ENCODE measurements around the gene JAML. TPM values are rescaled to one million over a fixed set of nuclear protein-coding genes. Genes with fewer than 3 reads are reported as not detected.

The JAML gene
- total RNA-seq, 2 donors from 2014 or later: 79.9 to 84.0 TPM

GRCh38 chr11:118233850-118234249 lies 9.0 kb upstream of the JAML start:
- Mint-ChIP-seq H3K27me3 (no peaks in the 10 kb centered on the region), H3K36me3 (ENCODE audit: low read depth) (peaks cover 13% of the 10 kb centered on the region), H3K4me1 (peaks cover 30% of the 10 kb centered on the region), H3K4me3 (no peak overlapping the region), H3K27ac (peak overlapping the region; percentile 75)
- no peaks in the 10 kb centered on the region for H3K9me3 ChIP-seq (ENCODE audit: control insufficient read depth, low read length, poor library complexity, severe bottlenecking)
- ATAC-seq (no peak), DNase-seq (no peak)

GRCh38 chr11:118233377-118233776 lies 8.6 kb upstream of the JAML start:
- no peak for DNase-seq
- H3K9me3 ChIP-seq (ENCODE audit: control insufficient read depth, low read length, poor library complexity, severe bottlenecking): no peaks in the 10 kb centered on the region
- peaks cover 13% of the 10 kb centered on the region for H3K36me3 Mint-ChIP-seq (ENCODE audit: low read depth)
- no peaks in the 10 kb centered on the region for H3K27me3 Mint-ChIP-seq
- peaks cover 28% of the 10 kb centered on the region for H3K4me1 Mint-ChIP-seq
- no peak for ATAC-seq
- no peak overlapping the region for H3K4me3 Mint-ChIP-seq
- H3K27ac Mint-ChIP-seq: peak overlapping the region; percentile 75

DNA sequence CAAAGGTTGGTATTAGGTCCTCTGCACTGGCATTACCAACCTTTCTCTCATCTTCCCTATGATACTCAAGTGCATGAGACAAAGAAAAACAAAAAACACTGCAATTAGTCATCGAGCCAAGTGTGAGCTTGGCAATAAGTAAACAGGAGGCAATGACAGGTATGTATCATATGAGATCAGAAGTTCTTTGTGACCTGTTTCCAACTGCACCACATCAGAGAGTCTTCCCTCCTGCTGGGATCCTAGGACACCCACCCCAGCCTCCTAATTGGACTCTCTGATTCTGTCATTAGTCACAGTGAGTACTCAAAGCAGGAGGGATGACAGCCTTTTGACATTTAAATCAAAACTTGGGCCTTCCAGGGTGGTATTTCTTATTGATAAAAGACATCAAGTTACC lies 7.8 kb upstream of the JAML start:
- ATAC-seq (no peak), DNase-seq (no peak)
- H3K36me3 Mint-ChIP-seq (ENCODE audit: low read depth): peaks cover 13% of the 10 kb centered on the region
- no peaks in the 10 kb centered on the region for H3K9me3 ChIP-seq (ENCODE audit: control insufficient read depth, low read length, poor library complexity, severe bottlenecking)
- H3K4me3 Mint-ChIP-seq: no peak overlapping the region
- peak overlapping the region; percentile 75 for H3K27ac Mint-ChIP-seq
- H3K27me3 Mint-ChIP-seq: no peaks in the 10 kb centered on the region
- H3K4me1 Mint-ChIP-seq: peaks cover 30% of the 10 kb centered on the region

GRCh38 chr11:118231461-118231860 lies 6.7 kb upstream of the JAML start:
- no peak for ATAC-seq
- H3K4me1 Mint-ChIP-seq: peaks cover 39% of the 10 kb centered on the region
- no peaks in the 10 kb centered on the region for H3K9me3 ChIP-seq (ENCODE audit: control insufficient read depth, low read length, poor library complexity, severe bottlenecking)
- no peaks in the 10 kb centered on the region for H3K27me3 Mint-ChIP-seq
- no peak for DNase-seq
- H3K4me3 Mint-ChIP-seq: no peak overlapping the region
- H3K27ac Mint-ChIP-seq: no peak overlapping the region
- H3K36me3 Mint-ChIP-seq (ENCODE audit: low read depth): peaks cover 13% of the 10 kb centered on the region

- peaks cover 8% of the 10 kb centered on the region for H3K36me3 Mint-ChIP-seq (ENCODE audit: low read depth)
- no peaks in the 10 kb centered on the region for H3K27me3 Mint-ChIP-seq
- DNase-seq (peak in 2 of 3 donors; percentile 32 to 33), ATAC-seq (peak; percentile 68)
- peaks cover 39% of the 10 kb centered on the region for H3K4me1 Mint-ChIP-seq
- no peak overlapping the region for H3K27ac Mint-ChIP-seq
- no peaks in the 10 kb centered on the region for H3K9me3 ChIP-seq (ENCODE audit: control insufficient read depth, low read length, poor library complexity, severe bottlenecking)
- no peak overlapping the region for H3K4me3 Mint-ChIP-seq
Observed at GRCh38 chr11:118230088-118230487, 5.3 kb upstream of the JAML start.

DNA sequence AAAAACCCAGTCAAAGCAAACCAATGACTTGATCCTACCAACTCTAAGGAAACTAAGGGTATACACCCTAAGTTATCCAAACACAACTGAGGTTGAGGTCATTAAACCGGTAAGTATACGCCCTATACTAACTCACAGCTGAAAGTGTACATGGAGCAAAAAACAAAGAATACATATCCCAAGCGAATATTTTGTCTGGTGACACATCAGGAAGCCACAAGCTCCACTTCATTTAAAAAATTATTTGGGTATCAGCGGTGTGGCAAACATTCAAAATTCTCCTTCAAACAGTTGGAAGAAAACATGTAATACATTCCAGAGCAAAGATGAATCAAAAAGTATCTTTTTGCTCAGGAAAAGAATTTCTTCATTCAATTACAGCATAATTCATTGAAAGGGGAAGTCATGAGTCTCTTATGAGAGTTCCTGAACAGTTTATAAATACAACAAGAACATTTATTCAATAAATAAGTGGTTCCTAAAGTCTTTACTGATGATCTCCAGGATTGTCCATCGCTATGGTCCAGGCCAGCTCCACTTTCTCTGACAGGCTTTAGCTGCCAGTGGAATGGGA lies 4.5 kb upstream of the JAML start:
- H3K9me3 ChIP-seq (ENCODE audit: control insufficient read depth, low read length, poor library complexity, severe bottlenecking): no peaks in the 10 kb centered on the region
- Mint-ChIP-seq H3K27ac (no peak overlapping the region), H3K36me3 (ENCODE audit: low read depth) (peaks cover 6% of the 10 kb centered on the region), H3K4me3 (peak overlapping the region; percentile 51), H3K4me1 (peaks cover 41% of the 10 kb centered on the region), H3K27me3 (no peaks in the 10 kb centered on the region)
- ATAC-seq (no peak), DNase-seq (no peak)

DNA sequence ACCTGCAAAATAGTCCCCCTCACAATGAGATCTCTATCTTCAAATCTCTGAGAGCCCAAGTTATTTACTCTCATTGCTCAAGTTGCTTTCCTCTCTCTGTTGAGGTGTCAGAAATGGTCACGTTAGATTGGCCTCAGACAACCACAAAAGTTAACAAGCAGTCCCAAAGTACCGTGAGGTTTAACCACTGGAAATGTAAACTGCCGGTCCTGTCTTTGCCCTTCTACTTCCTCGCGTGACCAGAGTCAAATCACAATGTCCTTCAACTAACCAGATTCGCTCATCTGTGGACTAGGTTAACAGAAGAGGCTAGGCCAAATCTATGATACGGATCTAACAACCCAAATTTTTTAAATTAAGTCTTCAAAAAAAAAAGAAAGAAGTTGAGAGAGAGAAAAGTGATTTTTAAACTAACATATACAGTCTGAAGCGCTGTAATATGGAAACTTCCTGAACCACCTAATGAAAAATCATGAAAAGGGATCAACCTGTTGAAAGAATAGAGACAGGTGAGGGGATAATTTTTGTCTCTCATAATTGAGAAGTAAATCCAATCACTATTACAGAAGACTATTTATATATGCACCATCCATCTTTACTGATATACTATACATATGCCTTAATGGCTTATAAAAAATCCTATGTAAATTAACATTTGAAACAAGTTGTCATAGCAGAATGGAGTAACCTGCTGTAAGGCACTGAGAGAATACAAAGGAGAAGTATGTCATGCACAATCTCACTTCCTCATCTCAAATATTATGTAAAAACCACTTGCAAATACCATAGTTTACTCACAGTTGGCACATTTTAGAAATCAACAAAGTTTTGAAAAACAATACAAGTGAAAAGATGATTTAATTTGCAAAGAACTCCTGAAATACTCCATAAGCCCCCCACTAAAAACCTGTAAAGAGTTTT lies 3.3 kb upstream of the JAML start:
- ATAC-seq: peak; percentile 46
- H3K27ac Mint-ChIP-seq: no peak overlapping the region
- no peaks in the 10 kb centered on the region for H3K27me3 Mint-ChIP-seq
- H3K9me3 ChIP-seq (ENCODE audit: control insufficient read depth, low read length, poor library complexity, severe bottlenecking): no peaks in the 10 kb centered on the region
- no peak for DNase-seq
- H3K4me1 Mint-ChIP-seq: peaks cover 45% of the 10 kb centered on the region
- peak overlapping the region; percentile 58 for H3K4me3 Mint-ChIP-seq
- peaks cover 2% of the 10 kb centered on the region for H3K36me3 Mint-ChIP-seq (ENCODE audit: low read depth)

DNA sequence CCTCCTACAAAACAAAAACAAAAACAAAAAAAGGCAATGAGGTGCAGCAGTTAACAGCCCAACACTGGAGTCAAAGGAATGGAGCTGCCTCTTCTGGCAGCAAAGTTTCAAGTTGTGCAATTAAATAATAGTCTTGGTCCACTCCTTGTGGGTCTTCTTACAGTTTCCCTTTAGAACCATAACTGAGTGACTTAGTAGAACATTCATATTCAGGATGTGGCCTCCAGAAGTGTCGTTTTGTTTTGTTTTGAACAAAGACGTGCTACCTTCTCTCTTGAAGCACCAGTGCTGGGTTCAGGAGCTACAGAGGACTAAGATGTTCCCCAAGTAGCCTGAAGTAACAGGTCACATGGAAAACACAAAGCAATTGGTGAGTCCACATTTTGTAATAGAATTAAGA lies 2.0 kb upstream of the JAML start:
- peaks cover 50% of the 10 kb centered on the region for H3K4me1 Mint-ChIP-seq
- H3K27ac Mint-ChIP-seq: no peak overlapping the region
- H3K36me3 Mint-ChIP-seq (ENCODE audit: low read depth): no peaks in the 10 kb centered on the region
- ATAC-seq: no peak
- DNase-seq: no peak
- no peaks in the 10 kb centered on the region for H3K27me3 Mint-ChIP-seq
- peak overlapping the region; percentile 71 for H3K4me3 Mint-ChIP-seq
- no peaks in the 10 kb centered on the region for H3K9me3 ChIP-seq (ENCODE audit: control insufficient read depth, low read length, poor library complexity, severe bottlenecking)

DNA sequence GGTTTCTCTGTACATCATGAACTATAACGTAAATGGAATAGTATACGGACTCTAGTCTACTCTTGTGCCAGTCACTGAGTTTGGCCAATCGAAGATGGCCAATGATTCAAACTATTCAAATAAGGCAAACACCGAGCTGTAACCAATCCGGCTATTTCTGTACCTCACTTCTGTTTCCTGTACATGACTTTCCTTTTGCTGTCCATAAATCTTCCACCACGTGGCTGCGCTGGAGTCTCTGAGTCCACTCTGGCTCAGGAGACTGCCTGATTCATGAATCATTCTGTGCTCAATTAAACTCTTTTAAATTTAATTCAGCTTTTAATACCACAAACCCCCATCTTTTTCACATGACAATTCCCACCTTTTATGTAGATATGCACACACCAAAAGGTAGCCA lies 1.5 kb upstream of the JAML start:
- ATAC-seq: no peak
- no peaks in the 10 kb centered on the region for H3K36me3 Mint-ChIP-seq (ENCODE audit: low read depth)
- H3K4me3 Mint-ChIP-seq: peak overlapping the region; percentile 71
- H3K27me3 Mint-ChIP-seq: no peaks in the 10 kb centered on the region
- peaks cover 54% of the 10 kb centered on the region for H3K4me1 Mint-ChIP-seq
- H3K9me3 ChIP-seq (ENCODE audit: control insufficient read depth, low read length, poor library complexity, severe bottlenecking): no peaks in the 10 kb centered on the region
- no peak overlapping the region for H3K27ac Mint-ChIP-seq
- DNase-seq: no peak

- Mint-ChIP-seq H3K4me1 (peaks cover 67% of the 10 kb centered on the region), H3K27ac (peak overlapping the region; percentile 95), H3K27me3 (no peaks in the 10 kb centered on the region), H3K36me3 (ENCODE audit: low read depth) (no peaks in the 10 kb centered on the region), H3K4me3 (peak overlapping the region; percentile 96)
- no peaks in the 10 kb centered on the region for H3K9me3 ChIP-seq (ENCODE audit: control insufficient read depth, low read length, poor library complexity, severe bottlenecking)
- DNase-seq: no peak
- ATAC-seq: peak; percentile 35
Observed at GRCh38 chr11:118223992-118224391, 819 bp downstream of the JAML start.

DNA sequence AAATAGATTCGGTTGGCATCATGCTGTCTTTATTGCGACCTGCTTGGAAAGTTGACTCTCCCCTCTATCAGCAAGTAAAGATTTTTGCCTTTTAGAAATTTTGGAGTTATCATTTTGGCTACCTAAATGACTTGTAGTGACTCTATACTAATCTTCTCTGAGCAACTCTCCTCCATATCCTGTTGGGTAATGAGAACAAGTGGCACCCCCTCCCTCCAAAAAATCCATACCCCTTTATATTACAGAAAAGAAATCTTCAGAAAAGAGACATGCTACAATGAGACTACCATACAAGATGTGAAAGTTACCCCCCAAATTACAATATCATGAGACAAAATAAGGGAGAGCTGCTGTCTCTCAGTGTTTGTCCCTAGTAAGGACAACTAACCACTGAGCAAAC lies 1.2 kb downstream of the JAML start:
- ATAC-seq (no peak), DNase-seq (no peak)
- peaks cover 69% of the 10 kb centered on the region for H3K4me1 Mint-ChIP-seq
- no peaks in the 10 kb centered on the region for H3K27me3 Mint-ChIP-seq
- peak overlapping the region; percentile 96 for H3K4me3 Mint-ChIP-seq
- H3K27ac Mint-ChIP-seq: peak overlapping the region; percentile 95
- no peaks in the 10 kb centered on the region for H3K9me3 ChIP-seq (ENCODE audit: control insufficient read depth, low read length, poor library complexity, severe bottlenecking)
- no peaks in the 10 kb centered on the region for H3K36me3 Mint-ChIP-seq (ENCODE audit: low read depth)

GRCh38 chr11:118222437-118222836 lies 2.4 kb downstream of the JAML start:
- H3K4me3 Mint-ChIP-seq: peak overlapping the region; percentile 81
- peak overlapping the region; percentile 95 for H3K27ac Mint-ChIP-seq
- no peaks in the 10 kb centered on the region for H3K9me3 ChIP-seq (ENCODE audit: control insufficient read depth, low read length, poor library complexity, severe bottlenecking)
- H3K36me3 Mint-ChIP-seq (ENCODE audit: low read depth): no peaks in the 10 kb centered on the region
- H3K27me3 Mint-ChIP-seq: no peaks in the 10 kb centered on the region
- H3K4me1 Mint-ChIP-seq: peaks cover 70% of the 10 kb centered on the region
- DNase-seq (no peak), ATAC-seq (no peak)

GRCh38 chr11:118221419-118221818 lies 3.4 kb downstream of the JAML start:
- no peak for DNase-seq
- no peaks in the 10 kb centered on the region for H3K9me3 ChIP-seq (ENCODE audit: control insufficient read depth, low read length, poor library complexity, severe bottlenecking)
- ATAC-seq: no peak
- Mint-ChIP-seq H3K36me3 (ENCODE audit: low read depth) (no peaks in the 10 kb centered on the region), H3K4me3 (peak overlapping the region; percentile 77), H3K27ac (peak overlapping the region; percentile 95), H3K4me1 (peaks cover 73% of the 10 kb centered on the region), H3K27me3 (no peaks in the 10 kb centered on the region)

All from T-helper 17 cell (primary cell).